AML-193 (cell line): ENCODE measurements around the gene RPL36.

Experiments used
- DNase-seq, 2 experiments: peaks; one replicate each; lab custom pipeline; 2025; lab: John Stamatoyannopoulos, UW

RPL36 gene

DNA sequence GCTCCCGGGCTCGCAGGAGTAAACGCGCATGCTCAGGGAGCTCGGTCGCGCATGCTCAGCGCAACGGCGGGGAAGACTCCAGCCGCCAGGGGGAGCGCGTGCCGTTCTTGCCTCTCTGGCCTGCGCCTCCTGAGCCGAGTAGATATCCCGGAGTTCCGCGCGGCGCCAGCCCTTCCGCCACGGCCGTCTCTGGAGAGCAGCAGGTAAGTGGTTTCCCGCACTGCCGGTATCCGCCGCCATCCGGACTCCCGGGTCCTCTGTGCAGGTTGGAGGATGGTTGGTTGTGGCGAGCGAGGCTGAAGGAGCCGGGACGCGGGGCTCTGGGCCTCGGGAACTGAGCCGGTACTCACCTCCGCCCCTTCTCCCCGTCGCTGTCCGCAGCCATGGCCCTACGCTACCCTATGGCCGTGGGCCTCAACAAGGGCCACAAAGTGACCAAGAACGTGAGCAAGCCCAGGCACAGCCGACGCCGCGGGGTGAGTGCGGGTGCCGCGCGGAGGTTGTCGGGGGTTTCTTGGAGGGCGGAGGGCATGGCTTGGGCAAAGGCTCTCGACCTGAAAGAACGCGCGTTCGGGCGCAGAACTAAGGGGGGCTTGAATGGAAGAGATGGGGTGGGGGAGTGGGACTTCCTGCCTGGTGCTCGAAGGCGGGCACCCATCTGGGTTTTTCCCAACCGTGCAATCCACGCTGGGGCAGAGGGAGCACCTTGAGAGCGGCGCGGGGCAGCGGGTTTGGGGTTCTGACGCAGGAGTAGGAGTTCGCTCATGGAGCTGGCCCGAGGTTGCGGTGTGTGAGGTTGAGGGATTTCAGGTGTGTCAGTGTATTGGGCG lies at the start of gene RPL36:
TSS of gene RPL36 (plus strand) at position 171 of the 830 bp plus-strand sequence. CDS start at position 384, 213 bp downstream.
- peak; percentile 87 to 88 for DNase-seq

DNA sequence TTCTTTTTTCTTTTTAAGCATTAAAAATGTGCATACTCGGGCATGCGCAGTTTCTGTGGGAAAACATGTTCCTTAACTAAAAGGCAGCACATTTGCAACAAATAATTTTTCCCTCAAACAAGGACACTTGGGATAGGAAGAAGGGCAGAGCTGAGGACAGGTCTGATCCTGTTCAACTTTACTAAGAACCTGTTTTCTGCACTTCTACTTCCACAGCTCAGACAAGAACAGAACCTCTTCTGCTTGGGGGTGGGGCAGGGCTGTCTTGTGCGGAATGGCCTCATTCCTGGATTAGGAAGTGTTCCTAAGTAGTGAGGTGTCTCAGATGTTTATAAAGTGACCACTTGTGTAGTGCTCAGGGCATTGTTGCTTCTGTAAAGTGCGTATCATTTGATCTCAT lies 48.9 kb upstream of the RPL36 start:
- DNase-seq, result no peak

DNA sequence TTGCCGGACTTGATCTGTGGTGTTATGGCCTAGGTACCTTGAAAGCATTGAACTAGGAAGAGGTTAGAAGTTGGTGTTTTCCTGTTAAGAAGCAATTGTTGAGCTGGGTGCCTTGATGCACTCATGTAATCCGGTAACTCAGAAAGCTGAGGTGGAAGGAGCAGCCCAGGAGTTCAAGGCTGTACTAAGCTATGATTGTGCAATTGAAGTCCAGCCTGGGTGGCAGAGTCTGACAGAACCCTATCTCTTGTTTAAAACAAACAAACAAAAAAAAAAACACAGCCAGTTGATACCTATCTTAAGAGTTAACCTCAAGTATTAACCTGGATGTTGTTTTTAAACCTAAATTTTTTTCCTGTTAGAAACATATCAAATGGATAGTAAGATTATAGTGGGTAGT lies 47.9 kb upstream of the RPL36 start:
- DNase-seq, result no peak

DNA sequence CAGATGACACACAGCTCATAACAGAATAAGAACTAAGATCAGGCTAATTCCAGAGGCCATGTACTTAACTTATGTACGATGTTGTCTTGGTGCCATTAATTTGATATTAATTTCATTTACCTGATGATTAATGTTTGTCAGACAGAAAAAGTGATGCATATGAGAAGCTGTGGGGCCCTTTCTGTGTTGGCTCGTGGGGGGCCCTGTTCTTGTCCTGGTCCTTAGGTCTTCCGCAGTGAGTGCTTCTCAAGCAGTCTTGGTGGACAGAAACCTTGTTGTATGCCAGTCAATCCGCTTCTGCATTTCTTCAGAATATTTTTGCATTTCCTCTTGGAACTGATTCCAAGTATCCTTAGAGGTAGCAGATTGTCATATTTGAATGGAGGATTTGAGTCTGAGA lies 47.0 kb upstream of the RPL36 start:
- no peak for DNase-seq

DNA sequence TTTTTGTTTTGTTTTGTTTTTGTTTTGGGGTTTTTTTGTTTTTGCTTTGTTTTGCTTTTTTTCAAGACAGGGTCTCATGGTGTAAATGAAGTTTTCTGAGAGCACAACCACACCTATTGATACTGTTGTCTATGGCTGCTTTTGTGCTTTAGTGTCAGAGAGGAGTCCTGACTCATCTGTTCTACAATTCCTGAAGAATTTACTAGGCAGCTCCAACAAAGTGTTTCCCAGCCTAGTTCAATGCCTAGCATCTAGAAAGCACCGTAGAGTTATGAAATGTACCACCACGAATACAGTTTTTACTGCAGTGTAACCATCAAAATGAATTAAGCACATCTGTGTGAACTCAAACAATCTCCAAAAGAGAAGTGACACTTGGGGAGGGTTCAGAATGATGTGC lies 46.1 kb upstream of the RPL36 start:
- no peak for DNase-seq

DNA sequence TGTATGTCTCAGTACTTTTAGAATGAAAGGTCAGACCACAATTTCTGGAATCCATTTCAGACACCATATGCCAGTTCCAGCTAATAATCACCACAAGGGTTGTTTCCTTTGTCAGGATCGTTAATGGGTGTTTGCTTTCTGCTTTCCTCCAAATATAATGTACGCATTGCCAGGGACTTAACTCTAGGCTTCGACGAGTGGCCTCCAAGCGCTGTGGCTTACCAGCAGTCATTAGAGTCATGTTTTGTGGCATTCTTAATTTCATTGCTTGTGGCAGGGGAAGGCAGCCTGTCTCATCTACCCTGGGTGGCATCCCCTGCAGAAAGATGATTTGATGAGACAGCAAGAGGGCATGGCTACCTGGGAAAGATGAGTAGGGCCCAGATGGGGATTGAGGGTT lies 44.7 kb upstream of the RPL36 start:
- DNase-seq, result no peak

DNA sequence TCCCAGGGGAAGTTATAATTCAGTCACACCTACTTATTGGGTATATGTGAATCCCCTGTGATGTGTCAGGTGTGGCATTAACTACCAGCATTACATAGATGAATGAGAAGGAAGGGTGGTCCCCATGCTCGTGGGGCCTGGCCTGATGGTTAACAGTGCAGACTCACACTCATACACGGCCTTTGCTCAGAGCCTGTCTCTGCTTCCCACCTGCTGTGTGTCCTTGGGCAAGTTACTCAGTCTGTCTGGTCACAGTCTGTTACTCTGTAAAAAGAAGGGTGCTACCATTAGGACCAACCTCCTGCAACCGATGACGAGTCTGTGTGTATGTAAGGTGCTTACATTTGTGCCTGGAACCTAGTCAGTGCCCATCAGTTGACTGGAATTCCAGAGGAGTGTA lies 43.4 kb upstream of the RPL36 start:
- no peak for DNase-seq

DNA sequence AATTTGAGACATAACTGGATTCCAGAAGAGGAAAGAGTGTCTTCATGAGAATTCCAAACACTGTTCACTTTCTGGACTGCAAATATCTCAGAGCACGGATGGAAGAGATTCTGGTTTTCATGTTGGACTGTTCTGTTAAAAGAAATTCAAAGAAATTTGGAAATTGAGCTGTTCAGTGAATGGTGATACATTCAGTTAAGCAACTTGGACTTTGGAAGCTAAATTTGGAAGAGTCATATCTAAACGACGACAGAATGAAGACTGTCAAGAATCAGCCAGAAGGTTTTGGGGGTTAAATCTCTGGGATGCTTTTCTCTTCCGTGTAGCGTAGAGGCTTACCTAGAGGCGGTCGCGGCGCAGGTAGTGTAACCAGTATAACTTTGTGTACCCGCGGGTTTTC lies 41.6 kb upstream of the RPL36 start:
- no peak for DNase-seq

DNA sequence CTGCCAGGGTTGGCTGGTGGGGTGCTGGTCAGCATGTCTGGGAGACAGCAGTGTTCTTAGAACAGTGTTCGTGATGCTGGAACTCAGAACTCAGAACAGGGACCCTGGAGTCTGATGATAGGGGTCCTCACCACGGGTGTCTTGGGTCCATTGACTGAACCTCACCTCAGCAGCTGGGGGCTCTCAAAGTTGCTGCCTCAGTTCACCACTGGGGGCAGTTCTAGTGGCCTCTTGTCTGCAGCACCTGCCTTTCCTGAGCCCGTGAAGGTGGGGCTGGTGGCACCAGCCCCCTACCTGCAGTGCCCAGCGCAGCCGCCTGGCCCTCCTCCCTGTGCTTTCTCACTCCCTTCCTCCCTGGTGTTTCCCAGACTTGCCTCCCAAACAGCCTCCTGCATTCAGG lies 38.7 kb upstream of the RPL36 start:
- DNase-seq, result no peak

DNA sequence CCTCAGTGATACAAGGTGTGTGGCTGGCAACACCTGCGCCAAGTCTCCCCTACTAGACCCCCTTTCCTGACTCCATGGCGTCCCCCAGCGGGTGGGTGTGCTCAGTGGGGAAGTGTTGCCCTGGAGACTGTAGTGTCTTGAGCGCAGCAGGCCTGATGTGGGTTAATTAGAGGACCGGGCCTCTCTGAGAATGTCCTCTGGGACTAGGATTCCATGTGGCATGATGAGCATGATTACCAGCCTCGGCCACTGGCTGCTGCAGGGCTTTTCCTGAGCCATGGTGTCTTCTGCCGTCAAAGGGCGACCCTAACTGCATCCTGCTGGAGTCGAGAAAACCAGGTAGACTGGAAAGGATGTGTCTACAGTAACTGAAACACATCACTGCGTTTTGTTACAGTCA lies 37.8 kb upstream of the RPL36 start:
- DNase-seq, result no peak

DNA sequence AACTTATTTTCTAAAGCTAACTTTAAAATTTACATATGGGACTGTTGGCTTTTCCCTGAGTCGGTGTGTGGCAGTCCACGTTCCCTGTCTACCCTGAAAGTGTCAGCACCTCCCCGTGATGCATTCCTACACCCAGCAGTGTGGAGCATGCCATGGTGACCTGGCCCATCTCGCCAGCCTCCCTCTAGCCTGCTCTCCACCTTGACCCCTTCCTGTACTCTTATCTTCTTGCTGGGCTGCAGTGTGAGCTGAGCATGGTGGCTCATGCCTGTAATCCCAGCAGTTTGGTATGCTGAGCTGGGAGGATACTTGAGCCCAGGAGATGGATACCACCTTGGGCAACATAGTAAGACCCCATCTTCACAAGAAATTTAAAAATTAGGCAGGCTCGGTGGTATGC lies 35.2 kb upstream of the RPL36 start:
- no peak for DNase-seq

DNA sequence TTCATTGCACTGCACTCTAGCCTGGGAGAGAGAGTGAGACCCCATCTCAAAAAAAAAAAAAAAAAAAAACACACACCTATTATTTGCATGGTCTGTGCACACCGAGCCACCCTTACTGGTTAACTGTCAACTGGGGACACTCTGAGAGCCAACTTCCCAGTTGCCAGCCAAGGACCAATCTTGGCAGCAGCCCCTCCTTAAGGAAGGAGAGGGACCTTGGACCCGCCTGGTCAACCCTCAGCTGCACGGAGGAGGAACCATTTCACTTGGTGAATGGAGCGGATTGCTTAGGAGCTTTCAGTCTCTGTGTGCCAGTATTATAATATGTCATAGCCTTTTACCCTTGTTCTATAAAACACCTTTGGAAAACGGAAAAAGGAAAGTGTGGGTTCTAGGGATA lies 34.7 kb upstream of the RPL36 start:
- DNase-seq, result no peak

DNA sequence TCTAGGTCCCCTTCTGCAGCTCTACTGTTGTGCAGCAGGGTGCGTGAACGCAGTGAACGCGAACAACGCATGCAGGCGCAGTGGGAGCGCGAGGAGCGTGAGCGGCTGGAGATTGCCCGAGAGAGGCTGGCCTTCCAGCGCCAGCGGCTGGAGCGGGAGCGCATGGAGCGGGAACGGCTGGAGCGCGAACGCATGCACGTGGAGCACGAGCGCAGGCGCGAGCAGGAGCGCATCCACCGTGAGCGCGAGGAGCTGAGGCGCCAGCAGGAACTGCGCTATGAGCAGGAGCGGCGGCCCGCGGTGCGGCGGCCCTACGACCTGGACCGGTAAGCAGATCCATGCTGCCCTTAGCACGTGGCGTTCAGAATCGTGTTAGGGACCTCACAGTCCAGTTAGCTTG lies 28.6 kb upstream of the RPL36 start:
- no peak for DNase-seq

DNA sequence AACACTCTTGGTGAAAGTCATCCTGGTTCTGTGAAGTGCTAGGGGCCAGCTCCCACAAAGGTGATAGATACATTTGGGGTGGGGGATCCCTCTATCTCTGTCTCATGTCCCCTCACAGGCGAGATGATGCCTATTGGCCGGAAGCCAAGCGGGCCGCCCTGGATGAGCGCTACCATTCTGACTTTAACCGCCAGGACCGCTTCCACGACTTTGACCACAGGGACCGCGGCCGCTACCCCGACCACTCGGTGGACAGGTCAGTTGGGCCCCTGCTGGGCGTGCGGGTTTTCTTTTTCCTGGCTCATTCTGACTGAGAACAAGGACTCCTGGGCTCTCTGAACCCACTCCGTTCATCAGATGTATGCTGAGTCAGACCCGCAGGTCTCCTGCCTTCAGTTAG lies 26.2 kb upstream of the RPL36 start:
- DNase-seq, result no peak

DNA sequence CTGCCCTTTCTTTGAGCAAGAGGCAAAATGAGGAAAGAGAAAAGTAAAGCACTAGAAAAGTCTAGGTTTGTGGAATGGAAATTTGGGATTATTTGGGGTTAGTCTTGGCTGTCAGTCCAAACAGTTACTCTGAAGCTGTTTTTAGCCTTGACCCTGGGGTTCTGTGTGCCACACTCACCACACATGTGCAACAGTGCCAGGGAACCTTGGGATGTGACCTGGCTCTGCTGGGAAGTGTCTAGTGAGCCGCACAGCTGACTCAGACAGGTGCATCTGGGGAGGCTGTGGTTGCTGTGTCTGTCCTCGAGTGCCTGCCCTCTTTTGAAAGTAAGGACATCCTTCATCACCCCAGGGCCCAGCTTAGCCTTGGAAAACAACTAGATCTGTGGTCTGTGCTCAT lies 25.6 kb upstream of the RPL36 start:
- no peak for DNase-seq

DNA sequence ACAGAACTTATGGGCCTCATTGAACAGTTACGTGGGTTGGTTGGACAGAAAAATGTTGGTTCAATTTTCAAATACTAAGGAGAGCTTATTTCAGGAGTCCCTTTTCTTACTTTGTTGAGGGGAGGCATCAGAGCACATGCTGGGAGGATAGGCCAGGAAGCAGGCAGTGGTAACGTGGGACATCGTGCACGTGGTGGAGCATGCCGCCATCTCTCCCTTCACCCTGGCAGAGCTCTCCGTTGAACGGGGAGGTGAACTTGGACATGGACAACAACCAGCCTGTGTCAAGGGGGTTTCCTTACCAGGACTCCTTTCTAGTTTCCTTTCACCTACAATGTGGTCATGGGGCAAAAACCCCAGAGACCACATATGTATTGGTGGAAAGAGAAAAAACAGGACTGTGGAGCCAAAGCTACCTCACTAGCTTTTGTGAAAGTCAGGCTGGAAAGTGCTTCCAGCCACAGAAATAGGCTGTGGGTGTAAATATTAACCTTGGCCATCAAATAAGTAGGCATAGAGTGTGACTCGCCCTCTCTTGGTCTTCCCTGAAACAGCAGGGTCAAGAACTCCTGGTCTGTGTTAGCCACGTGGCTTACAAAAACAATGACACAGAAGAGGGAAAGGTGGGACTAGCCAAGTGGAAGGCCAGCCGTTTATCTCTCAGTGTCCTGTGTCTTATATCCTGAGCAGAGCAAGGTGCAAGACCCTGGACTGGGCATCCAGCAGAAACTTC lies 24.1 kb upstream of the RPL36 start:
- no peak for DNase-seq

DNA sequence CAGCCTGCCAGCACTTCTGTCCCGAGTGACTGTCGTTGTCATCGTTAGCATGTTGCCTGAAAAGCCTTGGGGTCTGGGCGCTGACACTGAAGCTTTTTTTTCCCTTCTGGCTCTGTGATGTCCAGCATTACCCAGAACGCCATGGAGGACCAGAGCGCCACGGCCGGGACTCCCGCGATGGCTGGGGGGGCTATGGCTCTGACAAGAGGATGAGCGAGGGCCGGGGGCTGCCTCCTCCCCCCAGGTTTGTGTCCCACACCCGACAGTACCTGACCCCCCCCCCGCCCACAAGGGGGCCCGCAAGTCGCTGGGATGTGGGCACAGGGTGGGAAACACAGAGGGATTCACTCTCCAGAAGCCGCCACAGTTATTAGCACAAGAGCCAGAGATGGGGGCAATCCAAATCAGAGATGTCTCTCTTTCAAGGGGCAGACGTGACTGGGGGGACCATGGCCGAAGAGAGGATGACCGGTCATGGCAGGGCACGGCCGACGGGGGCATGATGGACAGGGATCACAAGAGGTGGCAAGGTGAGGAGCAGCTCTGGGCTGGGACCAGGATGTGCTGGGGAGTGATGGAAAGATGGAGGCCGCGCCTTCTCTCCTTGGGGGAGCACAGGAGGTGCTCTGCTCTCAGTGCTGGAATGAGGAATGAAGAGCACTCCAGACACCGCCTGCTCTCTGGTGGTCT lies 23.0 kb upstream of the RPL36 start:
- DNase-seq, result no peak

DNA sequence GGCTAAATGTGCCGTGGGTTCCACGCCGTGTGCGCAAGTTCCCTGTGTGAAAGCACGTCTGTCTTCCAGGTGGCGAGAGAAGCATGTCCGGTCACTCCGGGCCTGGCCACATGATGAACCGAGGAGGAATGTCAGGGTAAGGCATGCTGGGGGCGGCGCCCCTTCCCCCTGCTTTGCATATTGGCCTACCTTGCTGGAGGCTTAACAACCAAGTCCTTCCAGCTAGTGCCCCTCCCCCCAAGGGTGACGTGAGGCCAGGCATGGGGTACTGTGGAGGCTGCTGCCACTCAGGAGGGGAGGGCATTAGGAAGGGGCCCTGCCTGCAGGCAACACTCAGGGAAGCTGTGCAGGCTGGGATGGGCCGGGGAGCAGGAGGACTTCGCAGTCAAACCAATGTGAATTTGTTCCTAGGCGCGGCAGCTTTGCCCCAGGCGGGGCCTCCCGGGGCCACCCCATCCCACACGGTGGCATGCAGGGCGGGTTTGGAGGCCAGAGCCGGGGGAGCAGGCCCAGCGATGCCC lies 22.3 kb upstream of the RPL36 start:
- no peak for DNase-seq

DNA sequence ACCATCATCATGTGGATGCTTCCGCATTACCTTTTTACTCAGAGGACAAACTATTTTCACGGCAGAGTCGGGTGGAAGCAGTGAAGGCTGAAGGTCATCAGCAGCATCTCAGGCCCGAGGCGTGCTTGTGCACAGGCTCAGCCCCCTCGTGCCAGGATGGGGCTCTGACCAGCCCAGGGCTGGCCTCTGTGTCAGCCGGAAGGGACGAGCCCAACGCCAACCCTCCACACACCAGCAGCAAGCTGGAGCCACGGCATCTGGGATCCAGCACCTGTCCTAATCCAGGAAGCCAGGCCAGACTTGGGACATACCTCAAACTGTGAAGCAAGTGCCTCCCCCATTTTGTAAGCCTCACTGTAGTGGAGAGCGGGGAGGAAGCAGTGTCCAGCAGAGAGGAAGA lies 20.9 kb upstream of the RPL36 start:
- DNase-seq, result no peak

DNA sequence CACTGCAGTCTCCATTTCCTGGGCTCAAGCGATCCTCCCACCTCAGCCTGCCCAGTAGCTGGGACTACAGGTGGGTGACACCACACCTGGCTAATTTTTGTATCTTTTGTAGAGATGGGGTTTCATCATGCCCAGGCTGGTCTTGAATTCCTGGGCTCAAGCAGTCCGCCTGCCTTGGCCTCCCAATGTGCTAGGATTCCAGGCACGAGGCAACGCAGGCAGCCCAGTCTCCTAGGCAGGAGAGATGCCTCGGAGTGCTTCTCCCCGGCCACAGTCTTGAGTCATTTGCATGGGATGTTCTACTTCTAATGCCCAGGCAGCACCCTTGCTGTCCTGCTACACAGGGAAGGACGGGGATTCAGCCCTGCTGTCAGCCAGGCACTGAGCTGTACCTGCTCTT lies 18.5 kb upstream of the RPL36 start:
- no peak for DNase-seq

DNA sequence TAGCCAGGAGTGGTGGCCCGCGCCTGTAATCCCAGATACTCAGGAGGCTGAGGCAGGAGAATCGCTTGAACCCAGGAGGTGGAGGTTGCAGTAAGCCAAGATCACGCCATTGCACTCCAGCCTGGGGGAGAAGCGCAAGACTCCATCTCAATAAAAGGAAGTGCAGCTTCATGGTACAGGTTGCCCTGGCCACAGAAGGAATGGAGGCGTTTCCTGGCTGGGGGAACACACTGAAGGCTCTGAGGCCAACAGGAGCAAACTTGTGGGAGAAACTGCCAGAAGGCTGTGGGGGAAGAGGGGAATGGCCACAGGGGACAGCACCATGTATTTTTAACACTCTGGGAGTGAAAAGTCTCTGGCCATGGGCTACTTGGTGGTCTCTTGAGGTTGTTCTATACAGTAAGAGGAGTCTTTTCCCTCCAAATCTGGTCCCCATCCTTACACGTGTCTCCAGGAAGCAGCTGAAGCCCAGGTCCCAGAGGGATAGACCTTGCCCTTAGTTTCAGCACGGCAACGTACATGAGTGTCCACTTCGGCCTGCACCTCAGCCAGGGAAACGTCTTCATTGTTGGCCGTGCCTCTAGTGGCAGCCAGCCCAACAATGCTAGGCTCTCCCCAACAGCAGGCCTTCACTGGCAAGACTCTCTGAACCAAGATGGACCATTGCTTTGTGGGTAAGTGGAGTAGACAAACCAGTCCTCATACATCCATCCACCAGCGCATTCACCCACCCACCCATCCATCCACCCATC lies 17.2 kb upstream of the RPL36 start:
- no peak for DNase-seq

DNA sequence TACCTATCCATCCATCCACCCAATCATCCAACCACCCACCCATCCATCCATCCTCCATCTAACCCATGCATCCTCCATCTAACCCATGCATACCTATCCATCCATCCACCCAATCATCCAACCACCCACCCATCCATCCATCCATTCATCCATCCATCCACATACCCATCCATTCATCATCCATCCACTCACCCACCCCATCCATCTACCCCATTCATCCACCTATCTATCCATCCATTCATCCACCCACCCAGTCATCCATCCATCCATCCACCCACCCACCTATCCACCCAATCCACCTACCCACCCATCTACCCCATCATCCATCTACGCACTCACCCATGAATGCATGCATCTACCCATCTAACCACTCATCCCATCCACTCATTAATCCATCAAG lies 16.3 kb upstream of the RPL36 start:
- no peak for DNase-seq
